ENCODE measurements around the gene NDFIP1. TPM values are rescaled to one million over a fixed set of nuclear protein-coding genes. Genes with fewer than 3 reads are reported as not detected.

The NDFIP1 gene
- total and polyA plus RNA-seq, 5 donors from 2014 or later: 68.2 to 109 (median 80.5) TPM

GRCh38 chr5:142104491-142104890 lies 4.1 kb upstream of the NDFIP1 start:
- Mint-ChIP-seq H3K36me3 (peaks cover 4% of the 10 kb centered on the region), H3K4me1 (peaks cover 20 to 55% (median 24%) of the 10 kb centered on the region in 4 donors), H3K9me3 (no peaks in the 10 kb centered on the region), H3K27ac (peak overlapping the region; percentile 97 to 99 (median 99)), H3K27me3 (peaks cover 5% of the 10 kb centered on the region), H3K4me3 (peak overlapping the region; percentile 73 to 87 (median 78))
- Histone ChIP-seq H3K27me3 (ENCODE audit: control insufficient read depth, insufficient read depth, low read length) (no peaks in the 10 kb centered on the region), H3K4me3 (ENCODE audit: low read depth, low read length) (peak overlapping the region; percentile 49), H3K9me3 (ENCODE audit: control insufficient read depth in 2 of 2, low read length in 2 of 2) (no peaks in the 10 kb centered on the region), H3K36me3 (ENCODE audit: control insufficient read depth, insufficient read depth, low read length) (no peaks in the 10 kb centered on the region), H3K4me1 (ENCODE audit: control insufficient read depth, insufficient read depth, low read length, poor library complexity, severe bottlenecking) (peaks cover 25% of the 10 kb centered on the region), H3K27ac (ENCODE audit: insufficient read depth, low read length, poor library complexity, severe bottlenecking) (peak overlapping the region; percentile 69)
- peak in 1 of 2 donors; percentile 10 for ATAC-seq (ENCODE audit: low read depth in 2 of 2)
- peak; percentile 22 to 81 (median 81) for DNase-seq

DNA sequence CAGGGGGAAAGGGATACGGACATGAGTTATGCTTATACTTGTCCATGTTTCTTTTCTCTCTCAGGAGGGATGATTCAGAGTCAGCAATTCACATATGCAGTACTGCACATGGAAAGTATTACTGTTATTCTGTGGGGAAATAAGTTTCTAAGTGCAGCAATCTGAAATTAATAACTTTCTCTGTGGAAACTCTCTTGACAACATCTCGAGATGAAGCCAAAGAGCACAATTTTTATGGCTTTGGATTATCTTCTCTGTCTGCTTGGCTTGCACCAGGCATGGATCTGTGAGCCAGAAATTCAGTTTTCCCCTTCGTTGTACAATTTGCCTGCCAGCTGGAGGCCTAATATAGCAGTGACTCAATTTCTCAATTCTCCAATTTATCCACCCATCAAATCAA lies 2.5 kb upstream of the NDFIP1 start:
- H3K4me1 Mint-ChIP-seq: peaks cover 30 to 63% (median 35%) of the 10 kb centered on the region in 4 donors
- ATAC-seq (ENCODE audit: low read depth in 2 of 2) (no peak), DNase-seq (no peak)
- peak overlapping the region in 2 of 4 donors; percentile 30 to 41 for H3K4me3 Mint-ChIP-seq
- no peaks in the 10 kb centered on the region for H3K9me3 Mint-ChIP-seq
- peaks cover 35% of the 10 kb centered on the region for H3K4me1 ChIP-seq (ENCODE audit: control insufficient read depth, insufficient read depth, low read length, poor library complexity, severe bottlenecking)
- H3K27ac Mint-ChIP-seq: peak overlapping the region; percentile 82 to 99 (median 97)
- peaks cover 5% of the 10 kb centered on the region for H3K27me3 Mint-ChIP-seq
- H3K27ac ChIP-seq (ENCODE audit: insufficient read depth, low read length, poor library complexity, severe bottlenecking): no peak overlapping the region
- no peaks in the 10 kb centered on the region for H3K27me3 ChIP-seq (ENCODE audit: control insufficient read depth, insufficient read depth, low read length)
- no peak overlapping the region for H3K4me3 ChIP-seq (ENCODE audit: low read depth, low read length)
- no peaks in the 10 kb centered on the region for H3K9me3 ChIP-seq (ENCODE audit: control insufficient read depth in 2 of 2, low read length in 2 of 2)
- peaks cover 5% of the 10 kb centered on the region for H3K36me3 Mint-ChIP-seq
- no peaks in the 10 kb centered on the region for H3K36me3 ChIP-seq (ENCODE audit: control insufficient read depth, insufficient read depth, low read length)

GRCh38 chr5:142107036-142107735 lies 1.4 kb upstream of the NDFIP1 start:
- H3K27ac ChIP-seq (ENCODE audit: insufficient read depth, low read length, poor library complexity, severe bottlenecking): no peak overlapping the region
- H3K4me3 Mint-ChIP-seq: peak overlapping the region; percentile 24 to 97 (median 89)

GRCh38 chr5:142107736-142108431 lies 695 bp upstream of the NDFIP1 start:
- H3K27me3 ChIP-seq (ENCODE audit: control insufficient read depth, insufficient read depth, low read length): no peaks in the 10 kb centered on the region
- H3K36me3 ChIP-seq (ENCODE audit: control insufficient read depth, insufficient read depth, low read length): no peaks in the 10 kb centered on the region
- no peaks in the 10 kb centered on the region for H3K9me3 ChIP-seq (ENCODE audit: control insufficient read depth in 2 of 2, low read length in 2 of 2)
- Mint-ChIP-seq H3K9me3 (no peaks in the 10 kb centered on the region), H3K4me1 (peaks cover 32 to 74% (median 42%) of the 10 kb centered on the region in 4 donors), H3K4me3 (peak overlapping the region; percentile 87 to 97 (median 92)), H3K27ac (peak overlapping the region; percentile 97 to 99 (median 98)), H3K27me3 (peaks cover 5% of the 10 kb centered on the region), H3K36me3 (peaks cover 11% of the 10 kb centered on the region)
- peak overlapping the region; percentile 46 for H3K4me3 ChIP-seq (ENCODE audit: low read depth, low read length)
- H3K4me1 ChIP-seq (ENCODE audit: control insufficient read depth, insufficient read depth, low read length, poor library complexity, severe bottlenecking): peaks cover 36% of the 10 kb centered on the region
- DNase-seq (no peak), ATAC-seq (ENCODE audit: low read depth in 2 of 2) (no peak)
- H3K27ac ChIP-seq (ENCODE audit: insufficient read depth, low read length, poor library complexity, severe bottlenecking): peak overlapping the region; percentile 95

More at GRCh38 chr5:142107036-142107735, 1.4 kb upstream of the NDFIP1 start:
- H3K9me3 ChIP-seq (ENCODE audit: control insufficient read depth in 2 of 2, low read length in 2 of 2): no peaks in the 10 kb centered on the region
- H3K27ac Mint-ChIP-seq: peak overlapping the region; percentile 32 to 99 (median 98)
- peaks cover 5% of the 10 kb centered on the region for H3K27me3 Mint-ChIP-seq
- DNase-seq: no peak
- peaks cover 31 to 70% (median 39%) of the 10 kb centered on the region in 4 donors for H3K4me1 Mint-ChIP-seq
- H3K36me3 Mint-ChIP-seq: peaks cover 9% of the 10 kb centered on the region
- H3K36me3 ChIP-seq (ENCODE audit: control insufficient read depth, insufficient read depth, low read length): no peaks in the 10 kb centered on the region
- no peaks in the 10 kb centered on the region for H3K27me3 ChIP-seq (ENCODE audit: control insufficient read depth, insufficient read depth, low read length)
- no peaks in the 10 kb centered on the region for H3K9me3 Mint-ChIP-seq
- peaks cover 36% of the 10 kb centered on the region for H3K4me1 ChIP-seq (ENCODE audit: control insufficient read depth, insufficient read depth, low read length, poor library complexity, severe bottlenecking)
- no peak for ATAC-seq (ENCODE audit: low read depth in 2 of 2)
- H3K4me3 ChIP-seq (ENCODE audit: low read depth, low read length): no peak overlapping the region

GRCh38 chr5:142109331-142110045 lies 909 bp downstream of the NDFIP1 start:
- Histone ChIP-seq H3K9me3 (ENCODE audit: control insufficient read depth in 2 of 2, low read length in 2 of 2) (no peaks in the 10 kb centered on the region), H3K27me3 (ENCODE audit: control insufficient read depth, insufficient read depth, low read length) (no peaks in the 10 kb centered on the region), H3K27ac (ENCODE audit: insufficient read depth, low read length, poor library complexity, severe bottlenecking) (peak overlapping the region; percentile 95), H3K4me1 (ENCODE audit: control insufficient read depth, insufficient read depth, low read length, poor library complexity, severe bottlenecking) (peaks cover 38% of the 10 kb centered on the region), H3K36me3 (ENCODE audit: control insufficient read depth, insufficient read depth, low read length) (no peaks in the 10 kb centered on the region), H3K4me3 (ENCODE audit: low read depth, low read length) (peak overlapping the region; percentile 99)
- peak; percentile 6 to 9 for ATAC-seq (ENCODE audit: low read depth in 2 of 2)
- H3K4me1 Mint-ChIP-seq: peaks cover 42 to 85% (median 53%) of the 10 kb centered on the region in 4 donors
- peaks cover 16% of the 10 kb centered on the region for H3K36me3 Mint-ChIP-seq
- DNase-seq: peak; percentile 45 to 81 (median 75)
- peaks cover 4% of the 10 kb centered on the region for H3K27me3 Mint-ChIP-seq
- H3K4me3 Mint-ChIP-seq: peak overlapping the region; percentile 95 to 100 (median 96)
- H3K27ac Mint-ChIP-seq: peak overlapping the region; percentile 95 to 97 (median 96)
- no peaks in the 10 kb centered on the region for H3K9me3 Mint-ChIP-seq

- H3K27me3 ChIP-seq (ENCODE audit: control insufficient read depth, insufficient read depth, low read length): no peaks in the 10 kb centered on the region
- Mint-ChIP-seq H3K36me3 (peaks cover 16% of the 10 kb centered on the region), H3K27ac (peak overlapping the region in 2 of 3 donors; percentile 95 to 97), H3K27me3 (no peaks in the 10 kb centered on the region), H3K4me1 (peaks cover 46 to 84% (median 51%) of the 10 kb centered on the region in 4 donors), H3K9me3 (no peaks in the 10 kb centered on the region), H3K4me3 (peak overlapping the region; percentile 95 to 100 (median 96))
- H3K9me3 ChIP-seq (ENCODE audit: control insufficient read depth in 2 of 2, low read length in 2 of 2): no peaks in the 10 kb centered on the region
- H3K27ac ChIP-seq (ENCODE audit: insufficient read depth, low read length, poor library complexity, severe bottlenecking): peak overlapping the region; percentile 95
- peak overlapping the region; percentile 99 for H3K4me3 ChIP-seq (ENCODE audit: low read depth, low read length)
- ATAC-seq (ENCODE audit: low read depth in 2 of 2) (no peak), DNase-seq (peak in 2 of 3 donors; percentile 21 to 55)
- H3K4me1 ChIP-seq (ENCODE audit: control insufficient read depth, insufficient read depth, low read length, poor library complexity, severe bottlenecking): peaks cover 43% of the 10 kb centered on the region
- H3K36me3 ChIP-seq (ENCODE audit: control insufficient read depth, insufficient read depth, low read length): no peaks in the 10 kb centered on the region
Measured at GRCh38 chr5:142110046-142110531, 1.5 kb downstream of the NDFIP1 start.

DNA sequence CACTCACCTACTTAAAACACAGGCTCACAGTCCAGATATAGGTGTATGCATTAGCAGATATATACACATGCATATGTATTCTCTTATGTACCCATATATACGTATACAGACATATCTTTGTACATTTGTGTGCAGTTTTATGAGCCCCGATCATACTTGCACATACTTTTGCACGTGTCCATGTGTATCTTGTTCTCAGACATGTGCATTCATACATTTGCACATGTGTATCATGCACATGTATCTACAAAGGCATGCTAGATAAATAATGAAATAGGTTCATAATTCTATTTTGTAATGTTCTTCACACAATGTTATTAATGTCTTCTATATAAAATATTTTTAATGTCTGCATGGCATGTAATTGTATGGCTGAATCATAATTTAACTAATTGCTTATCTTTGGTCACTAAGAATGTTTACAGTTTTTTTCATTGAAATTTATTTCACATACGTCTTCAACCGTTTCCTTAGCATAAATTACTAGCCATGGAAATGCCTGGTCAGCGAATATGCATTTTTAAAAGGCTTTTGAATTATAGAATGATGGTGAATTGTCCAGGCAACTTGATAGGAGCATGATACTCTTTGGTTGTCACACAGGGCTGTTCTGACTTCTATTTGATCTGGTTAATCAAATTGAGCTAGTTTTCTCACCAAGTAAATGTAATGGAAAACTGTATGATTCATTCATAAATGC lies 2.6 kb downstream of the NDFIP1 start:
- peaks cover 16% of the 10 kb centered on the region for H3K36me3 Mint-ChIP-seq
- H3K36me3 ChIP-seq (ENCODE audit: control insufficient read depth, insufficient read depth, low read length): no peaks in the 10 kb centered on the region
- H3K27me3 ChIP-seq (ENCODE audit: control insufficient read depth, insufficient read depth, low read length): no peaks in the 10 kb centered on the region
- no peaks in the 10 kb centered on the region for H3K27me3 Mint-ChIP-seq
- ATAC-seq (ENCODE audit: low read depth in 2 of 2) (no peak), DNase-seq (no peak)
- no peaks in the 10 kb centered on the region for H3K9me3 ChIP-seq (ENCODE audit: control insufficient read depth in 2 of 2, low read length in 2 of 2)
- no peaks in the 10 kb centered on the region for H3K9me3 Mint-ChIP-seq
- peak overlapping the region in 2 of 3 donors; percentile 36 to 97 for H3K27ac Mint-ChIP-seq
- H3K4me3 ChIP-seq (ENCODE audit: low read depth, low read length): peak overlapping the region; percentile 99
- no peak overlapping the region for H3K27ac ChIP-seq (ENCODE audit: insufficient read depth, low read length, poor library complexity, severe bottlenecking)
- H3K4me1 ChIP-seq (ENCODE audit: control insufficient read depth, insufficient read depth, low read length, poor library complexity, severe bottlenecking): peaks cover 45% of the 10 kb centered on the region
- peak overlapping the region; percentile 95 to 100 (median 96) for H3K4me3 Mint-ChIP-seq
- H3K4me1 Mint-ChIP-seq: peaks cover 47 to 84% (median 54%) of the 10 kb centered on the region in 4 donors

Measured in CD4-positive, CD25-positive, alpha-beta regulatory T cell (primary cell).